SK-N-MC (cell line): ENCODE measurements around the gene TSHZ1.

Experiments
- DNase-seq: peaks from one replicate; pipeline ENCODE4 v3.0.0-alpha.2; 2011; ENCODE audit warnings: low read depth, low spot score
- H3K27ac ChIP-seq: fragments of 200-600 bp; sonication (generic); 2 replicates; pipeline ENCODE4 v1.5.1; 2016; ENCODE audit warnings: mixed run types
- H3K36me3 ChIP-seq: fragments of 200-600 bp; sonication (generic); 2 replicates; pipeline ENCODE4 v1.6.1; 2017; ENCODE audit warnings: antibody characterized with exemption, low read length, mixed read lengths; ENCODE audit not compliant: insufficient read depth
- H3K4me3 ChIP-seq: fragments of 200-600 bp; sonication (generic); 2 replicates; pipeline ENCODE4 v1.5.1; 2016
- H3K9ac ChIP-seq: fragments of 200-600 bp; sonication (generic); 2 replicates; pipeline ENCODE4 v1.8.0; 2017; ENCODE audit warnings: mixed run types, mixed read lengths; ENCODE audit not compliant: insufficient read length
- H3K9me3 ChIP-seq: fragments of 200-600 bp; sonication (generic); 2 replicates; pipeline ENCODE4 v1.6.1; 2017; ENCODE audit warnings: low read depth, mild to moderate bottlenecking, antibody characterized with exemption, low read length, moderate library complexity, mixed read lengths
- EZH2 ChIP-seq: fragments of 200-600 bp; sonication (generic); IDR thresholded peaks from one replicate; pipeline ENCODE4 v1.6.1; 2017; ENCODE audit warnings: antibody characterized with exemption
- FOXP2 ChIP-seq: optimal IDR thresholded peaks from 2 replicates; pipeline ENCODE3; 2011; ENCODE audit warnings: mild to moderate bottlenecking, moderate library complexity; ENCODE audit not compliant: insufficient read depth; ENCODE audit errors: extremely low read length, control extremely low read depth
- POLR2AphosphoS5 ChIP-seq: IDR thresholded peaks from 2 replicates; pipeline ENCODE4 v1.6.1; 2012; ENCODE audit warnings: mild to moderate bottlenecking, low read depth, low read length, borderline replicate concordance

TSHZ1 gene

DNA sequence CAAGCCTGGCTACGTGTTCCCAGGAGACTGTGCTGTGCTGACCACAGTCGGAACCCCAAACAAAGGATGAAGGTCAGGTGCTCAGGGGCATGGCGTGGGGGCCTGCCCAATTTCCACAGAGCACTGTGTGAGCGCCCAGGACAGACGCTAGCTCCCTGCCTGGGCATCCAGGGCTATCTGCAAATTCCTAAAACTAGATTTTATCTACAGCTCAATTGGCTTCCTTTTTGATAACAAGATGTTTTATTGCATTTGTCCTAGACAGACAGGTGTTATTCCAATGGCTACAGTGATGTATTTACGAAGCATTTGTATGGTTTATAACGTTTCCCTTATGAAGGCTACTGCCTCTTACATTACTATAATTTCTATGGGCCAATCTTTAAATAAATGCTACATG, 17.7 kb upstream of the TSHZ1 start:
- Histone ChIP-seq H3K9me3 (no peaks in the 10 kb centered on the region), H3K27ac (no peak overlapping the region), H3K9ac (no peak overlapping the region), H3K36me3 (no peaks in the 10 kb centered on the region), H3K4me3 (no peak overlapping the region)
- TF ChIP-seq EZH2 (no peak), FOXP2 (no peak), POLR2AphosphoS5 (no peak)
- DNase-seq = no peak

DNA sequence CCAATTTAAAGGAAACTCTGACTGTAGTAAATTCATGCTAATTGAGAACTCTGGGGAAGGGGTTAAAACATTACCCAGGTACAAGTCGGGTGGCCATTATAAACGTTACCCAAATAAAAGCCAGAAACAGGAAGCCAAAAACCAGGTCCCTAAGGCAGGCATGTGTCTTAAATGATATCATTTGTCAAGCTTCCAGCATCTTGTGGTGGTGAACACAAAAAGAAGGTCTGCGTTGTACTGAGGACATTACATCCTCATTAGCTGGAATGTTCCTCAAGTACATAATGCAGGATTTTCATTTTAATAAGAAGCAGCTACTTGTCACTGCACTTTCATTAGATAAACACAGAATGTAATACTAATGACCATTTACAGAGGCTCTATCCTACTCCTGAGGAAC, 12.6 kb upstream of the TSHZ1 start:
- no peak overlapping the region for H3K27ac ChIP-seq
- no peaks in the 10 kb centered on the region for H3K9me3 ChIP-seq
- no peaks in the 10 kb centered on the region for H3K36me3 ChIP-seq
- TF ChIP-seq FOXP2 (no peak), EZH2 (no peak), POLR2AphosphoS5 (no peak)
- no peak overlapping the region for H3K9ac ChIP-seq
- H3K4me3 ChIP-seq = no peak overlapping the region
- DNase-seq = no peak

- no peak for TF ChIP-seq POLR2AphosphoS5
- no peak for TF ChIP-seq FOXP2
- no peak for TF ChIP-seq EZH2
- H3K4me3 ChIP-seq = no peak overlapping the region
- H3K9ac ChIP-seq = no peak overlapping the region
- no peak overlapping the region for H3K27ac ChIP-seq
- no peak for DNase-seq
- H3K9me3 ChIP-seq = no peaks in the 10 kb centered on the region
- H3K36me3 ChIP-seq = no peaks in the 10 kb centered on the region
Measured at GRCh38 chr18:75199327-75199726, 11.3 kb upstream of the TSHZ1 start.

DNA sequence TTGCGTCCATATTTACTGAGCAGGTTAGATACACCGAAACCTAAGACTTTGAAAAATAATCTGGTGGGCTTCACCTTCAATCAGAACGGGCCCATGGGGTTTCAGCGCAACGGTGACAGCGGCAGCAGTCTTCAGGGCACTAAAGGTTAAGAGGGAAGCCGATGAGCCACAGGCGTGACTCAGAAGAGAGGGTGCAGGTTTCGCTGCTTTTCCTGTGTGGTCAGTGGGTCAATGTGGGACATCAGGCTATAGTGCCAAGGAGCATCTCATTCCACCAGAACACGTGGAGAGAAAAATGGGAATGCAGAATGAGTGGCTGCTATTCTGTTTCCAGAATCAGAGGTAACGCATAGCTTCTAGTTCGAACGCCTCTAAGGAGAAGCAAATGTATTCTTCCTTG, 10.5 kb upstream of the TSHZ1 start:
- H3K9me3 ChIP-seq = no peaks in the 10 kb centered on the region
- no peak for DNase-seq
- H3K9ac ChIP-seq = no peak overlapping the region
- no peak overlapping the region for H3K4me3 ChIP-seq
- H3K27ac ChIP-seq = no peak overlapping the region
- no peak for TF ChIP-seq POLR2AphosphoS5
- TF ChIP-seq EZH2 = no peak
- no peak for TF ChIP-seq FOXP2
- H3K36me3 ChIP-seq = no peaks in the 10 kb centered on the region

DNA sequence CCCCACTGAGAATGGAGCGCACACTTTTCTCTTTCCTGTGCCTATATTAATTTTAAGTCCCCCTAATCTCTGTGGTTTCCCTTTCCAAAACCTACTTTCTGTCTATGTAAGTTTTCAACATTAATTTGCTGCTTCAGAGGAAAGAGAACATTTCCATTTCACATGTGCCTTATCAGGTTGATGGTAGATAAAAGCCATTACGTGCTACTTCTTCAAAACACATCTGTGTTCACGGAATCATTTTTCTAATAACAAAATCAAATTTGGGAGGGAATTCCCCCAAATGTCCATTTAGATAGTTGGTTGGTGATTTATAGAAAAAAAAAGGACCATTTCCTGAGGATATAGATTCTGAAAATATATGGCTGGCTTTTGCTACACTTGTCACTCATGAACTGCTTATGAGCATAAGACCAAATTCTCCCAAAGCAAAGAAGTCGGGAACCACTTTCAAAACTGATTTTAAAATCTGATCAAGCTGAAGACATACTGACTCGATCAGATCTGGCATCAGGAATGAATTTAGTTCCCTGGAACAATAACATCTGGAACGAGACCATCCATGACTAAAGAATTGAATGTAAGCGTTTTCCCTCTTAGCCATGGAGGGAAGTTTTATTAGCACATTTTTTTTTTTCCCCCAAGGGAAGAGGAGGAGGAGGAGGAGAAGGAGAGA, 9.9 kb upstream of the TSHZ1 start:
- TF ChIP-seq EZH2 = no peak
- TF ChIP-seq FOXP2 = no peak
- TF ChIP-seq POLR2AphosphoS5 = no peak
- H3K27ac ChIP-seq = no peak overlapping the region
- DNase-seq = no peak
- H3K4me3 ChIP-seq = no peak overlapping the region
- H3K9me3 ChIP-seq = no peaks in the 10 kb centered on the region
- no peaks in the 10 kb centered on the region for H3K36me3 ChIP-seq
- no peak overlapping the region for H3K9ac ChIP-seq

GRCh38 chr18:75201282-75202270, 9.0 kb upstream of the TSHZ1 start:
- no peaks in the 10 kb centered on the region for H3K36me3 ChIP-seq
- DNase-seq = no peak
- TF ChIP-seq EZH2 (no peak), POLR2AphosphoS5 (no peak), FOXP2 (no peak)

GRCh38 chr18:75202696-75203365, 7.8 kb upstream of the TSHZ1 start:
- Histone ChIP-seq H3K27ac (peak overlapping the region; percentile 80), H3K36me3 (no peaks in the 10 kb centered on the region), H3K9ac (no peak overlapping the region), H3K9me3 (no peaks in the 10 kb centered on the region), H3K4me3 (peak overlapping the region; percentile 65)
- TF ChIP-seq POLR2AphosphoS5 (no peak), EZH2 (no peak), FOXP2 (no peak)
- no peak for DNase-seq

More at GRCh38 chr18:75201282-75202270, 9.0 kb upstream of the TSHZ1 start:
- H3K27ac ChIP-seq = no peak overlapping the region
- no peaks in the 10 kb centered on the region for H3K9me3 ChIP-seq
- no peak overlapping the region for H3K4me3 ChIP-seq
- H3K9ac ChIP-seq = no peak overlapping the region

GRCh38 chr18:75203416-75204268, 7.0 kb upstream of the TSHZ1 start:
- no peaks in the 10 kb centered on the region for H3K36me3 ChIP-seq
- TF ChIP-seq EZH2 = no peak
- no peak for TF ChIP-seq FOXP2
- TF ChIP-seq POLR2AphosphoS5 = no peak
- H3K9me3 ChIP-seq = no peaks in the 10 kb centered on the region
- peak overlapping the region; percentile 80 for H3K27ac ChIP-seq
- peak overlapping the region; percentile 65 for H3K4me3 ChIP-seq
- DNase-seq = no peak
- no peak overlapping the region for H3K9ac ChIP-seq
